Endothelial cell of umbilical vein (primary cell): ENCODE results near the gene POGLUT3.

Experiments used
- CTCF ChIP-seq, 2 donors: IDR thresholded peaks; 1 replicate in 1 of 2; 2 replicates in 1 of 2; pipeline ENCODE4 v1.5.1; 2011; ENCODE audit warnings: low read length in 2 of 2, mild to moderate bottlenecking in 2 of 2, moderate library complexity in 2 of 2, control low read depth in 1 of 2, inconsistent platforms in 1 of 2, low read depth in 1 of 2; ENCODE audit not compliant: insufficient read depth in 1 of 2; ENCODE audit errors: extremely low read depth in 1 of 2
- MYC ChIP-seq: IDR thresholded peaks from one replicate; pipeline ENCODE4 v1.6.1; 2011; ENCODE audit warnings: mild to moderate bottlenecking, low read depth, low read length

- no peak for TF ChIP-seq CTCF (IDR thresholded peaks at IDR 0.05; ENCODE audit: extremely low read depth in 1 of 2, insufficient read depth in 1 of 2, low read depth in 1 of 2, low read length in 2 of 2)
- TF ChIP-seq MYC: no peak
Measured at GRCh38 chr11:108541531-108541930, 43.3 kb upstream of the POGLUT3 start.
